HCT116 (cell line): ENCODE results near the gene ZNF446. TPM values are rescaled to one million over a fixed set of nuclear protein-coding genes. Genes with fewer than 3 reads are reported as not detected.

Experiments
- ATAC-seq: fragments of 200-7000 bp; cut with Tn5 transposase; 2 replicates; pipeline ENCODE4 v1.9.1; 2020; ENCODE audit warnings: mild to moderate bottlenecking, moderate library complexity
- BruUV-seq: library from RNA; stranded (reverse); fragments of 400-500 nt; replicated peaks from 2 replicates; lab custom pipeline; 2021; lab: Mats Ljungman, UMichigan
- CTCF ChIA-PET: fragments of 300-600 bp; sonication (Branson Sonifier 250); formaldehyde crosslinking; loops from one replicate; lab custom pipeline; 2021; ENCODE audit warnings: antibody characterized with exemption; lab: Charles Lee
- POLR2A ChIA-PET: fragments of 300-600, 350-600 bp; sonication (Branson Sonifier 250); formaldehyde crosslinking; loops from one replicate; lab custom pipeline; 2021; ENCODE audit warnings: antibody characterized with exemption; lab: Charles Lee
- RAD21 ChIA-PET, 2 experiments: fragments of 300-600 bp; sonication (Branson Sonifier 250); formaldehyde crosslinking; loops; one replicate each; lab custom pipeline; 2023; ENCODE audit warnings: low total read pairs in 2 of 2; ENCODE audit not compliant: uncharacterized antibody in 2 of 2, unreplicated experiment in 2 of 2, low non-redundant PET in 1 of 2; lab: Charles Lee
- DNase-seq: peaks from one replicate; pipeline ENCODE4 v3.0.0-alpha.2; 2010; ENCODE audit warnings: low read depth, low spot score
- H2AFZ ChIP-seq: fragments of 200-600 bp; shearing (Covaris generic), sonication (generic); 2 replicates; pipeline ENCODE4 v1.6.1; 2017; ENCODE audit warnings: low read depth, mixed run types, mixed read lengths, antibody characterized with exemption, low read length; ENCODE audit not compliant: poor library complexity, severe bottlenecking
- H3K27ac ChIP-seq: 2 replicates; pipeline ENCODE4 v1.5.1; 2012; ENCODE audit warnings: low read depth, low read length
- H3K27me3 ChIP-seq: fragments of 200-600 bp; sonication (generic); 2 replicates; pipeline ENCODE4 v1.6.1; 2016; ENCODE audit warnings: mixed run types, low read length, mixed read lengths; ENCODE audit not compliant: insufficient read depth
- H3K36me3 ChIP-seq, 2 experiments: fragments of 200-500 bp in 1 of 2; fragments of 200-600 bp in 1 of 2; sonication (Bioruptor generic) in 1 of 2; sonication (generic) in 1 of 2; 2 replicates each; pipeline versions ENCODE4 v1.5.1 to v1.6.1; 2014 to 2016; ENCODE audit warnings: low read length in 2 of 2, inconsistent platforms in 1 of 2, mixed read lengths in 1 of 2, mixed run types in 1 of 2; ENCODE audit not compliant: insufficient read depth in 2 of 2, control insufficient read depth in 1 of 2
- H3K4me1 ChIP-seq, 2 experiments: fragments of 200-600 bp in 1 of 2; sonication (generic) in 1 of 2; 2 replicates each; pipeline versions ENCODE4 v1.5.1 to v1.6.1; 2012 to 2017; ENCODE audit warnings: low read length in 2 of 2, inconsistent platforms in 1 of 2, mild to moderate bottlenecking in 1 of 2, mixed read lengths in 1 of 2, mixed run types in 1 of 2, moderate library complexity in 1 of 2; ENCODE audit not compliant: insufficient read depth in 2 of 2, control insufficient read depth in 1 of 2
- H3K4me2 ChIP-seq: fragments of 200-600 bp; sonication (generic); 2 replicates; pipeline ENCODE4 v1.6.1; 2017; ENCODE audit warnings: mixed run types, low read length, mixed read lengths
- H3K4me3 ChIP-seq, 2 experiments: fragments of 200-600 bp in 1 of 2; sonication (generic) in 1 of 2; replicated peaks in 1 of 2; 2 replicates each; pipeline ENCODE4 v1.5.1; 2011 to 2016; ENCODE audit warnings: low read length in 2 of 2, control low read depth in 1 of 2, low read depth in 1 of 2, mild to moderate bottlenecking in 1 of 2, mixed read lengths in 1 of 2, mixed run types in 1 of 2
- H3K79me2 ChIP-seq: fragments of 200-600 bp; sonication (generic); 2 replicates; pipeline ENCODE4 v1.6.1; 2017; ENCODE audit warnings: mild to moderate bottlenecking, mixed run types, low read length, moderate library complexity, mixed read lengths; ENCODE audit not compliant: insufficient read depth
- H3K9ac ChIP-seq: fragments of 200-600 bp; sonication (generic); 2 replicates; pipeline ENCODE4 v1.6.1; 2016; ENCODE audit warnings: low read length, mixed read lengths
- H3K9me2 ChIP-seq: fragments of 200-600 bp; sonication (generic), shearing (Covaris generic); 2 replicates; pipeline ENCODE4 v1.6.1; 2017; ENCODE audit warnings: mixed run types, mild to moderate bottlenecking, moderate library complexity; ENCODE audit not compliant: insufficient read depth
- H3K9me3 ChIP-seq, 2 experiments: fragments of 200-500 bp in 1 of 2; fragments of 200-600 bp in 1 of 2; sonication (Bioruptor generic) in 1 of 2; sonication (generic) in 1 of 2; 2 replicates each; pipeline ENCODE4 v1.6.1; 2014 to 2017; ENCODE audit warnings: low read length in 2 of 2, mixed read lengths in 2 of 2, inconsistent platforms in 1 of 2, low read depth in 1 of 2, mild to moderate bottlenecking in 1 of 2, mixed run types in 1 of 2, moderate library complexity in 1 of 2; ENCODE audit not compliant: control insufficient read depth in 1 of 2, insufficient read depth in 1 of 2
- H4K20me1 ChIP-seq: fragments of 200-600 bp; sonication (generic), shearing (Covaris generic); 2 replicates; pipeline ENCODE4 v1.6.1; 2017; ENCODE audit warnings: mixed run types, mild to moderate bottlenecking, moderate library complexity; ENCODE audit not compliant: insufficient read depth
- ATF3 ChIP-seq: IDR thresholded peaks from 2 replicates; pipeline ENCODE4 v1.6.1; 2012
- CBX3 ChIP-seq: IDR thresholded peaks from 2 replicates; pipeline ENCODE4 v1.6.1; 2012; ENCODE audit warnings: low read depth
- CEBPB ChIP-seq: IDR thresholded peaks from 2 replicates; pipeline ENCODE4 v1.6.1; 2012; ENCODE audit warnings: low read depth
- CTCF ChIP-seq, 3 experiments: fragments of 200-600 bp in 1 of 3; sonication (generic) in 1 of 3; IDR thresholded peaks in 2 of 3; conservative IDR thresholded peaks in 1 of 3; 2 replicates each; pipeline ENCODE4 v1.5.1; 2012 to 2017; ENCODE audit warnings: low read depth in 2 of 3, low read length in 2 of 3, antibody characterized with exemption in 1 of 3, borderline replicate concordance in 1 of 3, control low read depth in 1 of 3, mild to moderate bottlenecking in 1 of 3, mixed read lengths in 1 of 3, mixed run types in 1 of 3, moderate library complexity in 1 of 3; ENCODE audit not compliant: insufficient read depth in 1 of 3
- FOSL1 ChIP-seq: IDR thresholded peaks from 2 replicates; pipeline ENCODE4 v1.6.1; 2012; ENCODE audit warnings: low read depth
- JUND ChIP-seq: IDR thresholded peaks from 2 replicates; pipeline ENCODE4 v1.6.1; 2012
- MAX ChIP-seq: IDR thresholded peaks from 2 replicates; pipeline ENCODE4 v1.6.1; 2012
- POLR2A ChIP-seq: IDR thresholded peaks from 2 replicates; pipeline ENCODE4 v1.7.0; 2011; ENCODE audit warnings: borderline replicate concordance; ENCODE audit not compliant: insufficient read depth, insufficient read length; ENCODE audit errors: extremely low read depth
- POLR2AphosphoS5 ChIP-seq: IDR thresholded peaks from 2 replicates; pipeline ENCODE4 v1.6.1; 2011; ENCODE audit warnings: mild to moderate bottlenecking, low read depth, low read length, moderate library complexity
- RAD21 ChIP-seq: IDR thresholded peaks from 2 replicates; pipeline ENCODE4 v1.6.1; 2012; ENCODE audit warnings: low read depth, mild to moderate bottlenecking
- REST ChIP-seq: IDR thresholded peaks from 2 replicates; pipeline ENCODE4 v1.6.1; 2012; ENCODE audit warnings: low read depth
- SIN3A ChIP-seq: IDR thresholded peaks from 2 replicates; pipeline ENCODE4 v1.6.1; 2012; ENCODE audit warnings: low read depth
- SP1 ChIP-seq: IDR thresholded peaks from 2 replicates; pipeline ENCODE4 v1.6.1; 2012; ENCODE audit warnings: low read depth
- SRF ChIP-seq: IDR thresholded peaks from 2 replicates; pipeline ENCODE4 v1.6.1; 2012; ENCODE audit warnings: low read depth
- TCF7L2 ChIP-seq: IDR thresholded peaks from 2 replicates; pipeline ENCODE4 v1.7.0; 2011; ENCODE audit warnings: borderline replicate concordance, inconsistent platforms; ENCODE audit not compliant: insufficient read depth, insufficient read length; ENCODE audit errors: extremely low read depth
- YY1 ChIP-seq: IDR thresholded peaks from 2 replicates; pipeline ENCODE4 v1.6.1; 2011; ENCODE audit warnings: low read length, low read depth, moderate library complexity, mild to moderate bottlenecking; ENCODE audit not compliant: insufficient replicate concordance; ENCODE audit errors: extremely low read depth
- ZFX ChIP-seq: fragments of 450-650 bp; IDR thresholded peaks from 2 replicates; pipeline ENCODE4 v1.6.1; 2017
- ZNF274 ChIP-seq: fragments of 200-500 bp; sonication (Bioruptor generic); IDR thresholded peaks from 2 replicates; pipeline ENCODE4 v1.6.1; 2014; ENCODE audit warnings: mild to moderate bottlenecking, low read depth, low read length, inconsistent platforms
- intact Hi-C: fragments of 100-400 bp; cut with micrococcal nuclease; formaldehyde crosslinking; loops from 2 replicates; pipeline ENCODE4 v1.10.0; 2022
- total RNA-seq: library from RNA; stranded (reverse); gene quantifications from one replicate; pipeline ENCODE4 v1.2.1, GENCODE V29; 2021; ENCODE audit not compliant: unreplicated experiment
- TF ChIP-seq, protein P1 (sequence below): IDR thresholded peaks from 2 replicates; pipeline ENCODE4 v1.6.1; 2011; ENCODE audit warnings: mild to moderate bottlenecking, low read length, moderate library complexity; ENCODE audit not compliant: insufficient replicate concordance; ENCODE audit errors: extremely low read depth

Gene ZNF446
- total RNA-seq, 1 experiment from 2014 or later = 6.5 TPM

DNA sequence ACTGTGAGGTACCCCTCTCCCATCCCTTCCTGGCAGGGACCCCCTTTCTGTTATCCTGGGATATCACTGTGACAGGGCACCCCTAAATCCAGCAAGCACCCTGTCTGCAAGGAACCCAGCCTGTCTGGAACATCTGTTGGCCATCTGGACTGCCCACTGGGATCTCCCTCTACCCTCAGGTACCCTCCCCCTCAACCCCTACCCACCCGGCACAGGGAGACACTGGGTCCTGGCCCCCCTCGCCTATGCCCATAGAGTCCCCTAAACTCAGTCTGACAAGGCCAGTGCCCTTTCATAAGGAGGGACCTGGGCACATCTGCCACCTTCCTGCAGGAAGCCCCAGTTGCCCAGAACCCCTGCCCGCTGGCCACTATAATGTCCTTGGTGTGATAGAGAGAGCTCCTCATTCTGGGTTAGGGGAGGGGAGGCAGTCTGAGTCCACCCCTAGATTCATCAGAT, 38.4 kb downstream of the ZNF446 start:
- TF ChIP-seq YY1 = no peak
- no peak for TF ChIP-seq FOSL1
- TF ChIP-seq CTCF (IDR thresholded peaks at IDR 0.05 in 2 of 3, conservative IDR thresholded peaks at IDR 0.05 in 1 of 3; ENCODE audit: borderline replicate concordance in 1 of 3, insufficient read depth in 1 of 3, low read depth in 2 of 3, low read length in 2 of 3) = no peak
- TF ChIP-seq, protein P1, sequence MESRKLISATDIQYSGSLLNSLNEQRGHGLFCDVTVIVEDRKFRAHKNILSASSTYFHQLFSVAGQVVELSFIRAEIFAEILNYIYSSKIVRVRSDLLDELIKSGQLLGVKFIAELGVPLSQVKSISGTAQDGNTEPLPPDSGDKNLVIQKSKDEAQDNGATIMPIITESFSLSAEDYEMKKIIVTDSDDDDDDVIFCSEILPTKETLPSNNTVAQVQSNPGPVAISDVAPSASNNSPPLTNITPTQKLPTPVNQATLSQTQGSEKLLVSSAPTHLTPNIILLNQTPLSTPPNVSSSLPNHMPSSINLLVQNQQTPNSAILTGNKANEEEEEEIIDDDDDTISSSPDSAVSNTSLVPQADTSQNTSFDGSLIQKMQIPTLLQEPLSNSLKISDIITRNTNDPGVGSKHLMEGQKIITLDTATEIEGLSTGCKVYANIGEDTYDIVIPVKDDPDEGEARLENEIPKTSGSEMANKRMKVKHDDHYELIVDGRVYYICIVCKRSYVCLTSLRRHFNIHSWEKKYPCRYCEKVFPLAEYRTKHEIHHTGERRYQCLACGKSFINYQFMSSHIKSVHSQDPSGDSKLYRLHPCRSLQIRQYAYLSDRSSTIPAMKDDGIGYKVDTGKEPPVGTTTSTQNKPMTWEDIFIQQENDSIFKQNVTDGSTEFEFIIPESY = no peak
- TF ChIP-seq ZFX = no peak
- no peak for TF ChIP-seq ATF3
- no peak for TF ChIP-seq MAX
- no peak for TF ChIP-seq POLR2A
- TF ChIP-seq SIN3A = no peak
- no peak for TF ChIP-seq CBX3
- no peak for TF ChIP-seq JUND
- no peak for TF ChIP-seq RAD21
- no peak for TF ChIP-seq TCF7L2
- TF ChIP-seq ZNF274 = no peak
- no peak for TF ChIP-seq POLR2AphosphoS5
- no peak for TF ChIP-seq SRF
- no peak for TF ChIP-seq CEBPB
- no peak for TF ChIP-seq REST
- TF ChIP-seq SP1 = no peak
- TF ChIP-seq, all 23 proteins: peak for 0
- BruUV-seq = no TSS peak
- H3K27ac ChIP-seq = peak overlapping the region; percentile 80
- ChIA-PET CTCF (interaction anchor here (0.6 to 1.6 kb wide), 11 partner anchors 8 to 1194 kb away, joined by 3 to 11 read pairs (median 5); partner anchors contain the start of genes TRIM28, ZNF497 and ZNF543), POLR2A (interaction anchor here (0.9 to 2.1 kb wide), 7 partner anchors 15 to 286 kb away, joined by 3 to 10 read pairs (median 6); partner anchors contain the start of genes CHMP2A, ZNF446 and ZNF544), RAD21 (interaction anchor here in 1 of 2 experiments (1.0 kb wide), 1 partner anchor 40 kb away, joined by 3 read pairs; the partner anchor contains the start of gene CHMP2A)
- H4K20me1 ChIP-seq = no peaks in the 10 kb centered on the region
- H3K79me2 ChIP-seq = peaks cover 51% of the 10 kb centered on the region
- H3K27me3 ChIP-seq = no peaks in the 10 kb centered on the region
- peak overlapping the region; percentile 98 for H3K4me2 ChIP-seq
- H3K4me3 ChIP-seq = peak overlapping the region; percentile 78 to 91
- intact Hi-C loops = loop anchor here (5.0 kb wide), 2 partner anchors 187 to 297 kb away; partner anchors contain the start of gene ZSCAN22
- H3K9me2 ChIP-seq = no peaks in the 10 kb centered on the region
- peaks cover 11 to 32% of the 10 kb centered on the region in 2 experiments for H3K4me1 ChIP-seq
- no peaks in the 10 kb centered on the region for H3K9me3 ChIP-seq
- ATAC-seq = no peak
- no peak overlapping the region for H2AFZ ChIP-seq
- DNase-seq = no peak
- H3K36me3 ChIP-seq = peaks cover 2 to 17% of the 10 kb centered on the region in 2 experiments; a peak in 2 of 4 replicates
- peak overlapping the region; percentile 95 for H3K9ac ChIP-seq
